ENCODE data around the gene MAGI2. TPM values are rescaled to one million over a fixed set of nuclear protein-coding genes. Genes with fewer than 3 reads are reported as not detected.

Gene MAGI2
- total RNA-seq, 1 donor from 2014 or later: 0.38 TPM

DNA sequence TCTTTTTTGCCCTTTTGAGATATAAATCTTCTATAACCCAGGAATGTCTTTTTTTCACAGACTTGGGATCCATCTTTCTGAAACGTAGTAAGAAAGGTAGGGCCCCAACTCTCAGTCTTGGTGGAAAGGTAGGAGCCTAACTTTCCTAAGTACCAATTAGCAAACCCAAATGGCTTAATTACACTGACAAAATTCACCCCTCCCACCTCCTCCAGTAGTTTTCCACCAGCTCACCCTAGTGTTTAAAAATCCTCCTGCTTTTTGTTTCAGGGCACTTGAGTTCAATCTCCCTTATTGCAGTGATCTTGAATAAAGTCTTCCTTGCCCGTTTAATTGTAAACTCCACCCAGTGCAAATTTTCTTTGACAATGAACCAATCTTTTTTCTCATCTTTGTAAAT is 1054.9 kb downstream of the MAGI2 start:
- H3K27ac Mint-ChIP-seq: no peak overlapping the region
- ChIA-PET CTCF (no interaction called here), POLR2A (no interaction called here)
- H3K27me3 Mint-ChIP-seq: no peaks in the 10 kb centered on the region
- no peaks in the 10 kb centered on the region for H3K4me1 Mint-ChIP-seq
- H3K4me3 Mint-ChIP-seq: no peak overlapping the region
- no peaks in the 10 kb centered on the region for H3K36me3 Mint-ChIP-seq (ENCODE audit: low read depth)
- no peaks in the 10 kb centered on the region for H3K9me3 Mint-ChIP-seq
- no peak for ATAC-seq (ENCODE audit: low read depth)
- intact Hi-C loops (cut with micrococcal nuclease): no loop called here
- no peak for DNase-seq
- TF ChIP-seq, protein P1, sequence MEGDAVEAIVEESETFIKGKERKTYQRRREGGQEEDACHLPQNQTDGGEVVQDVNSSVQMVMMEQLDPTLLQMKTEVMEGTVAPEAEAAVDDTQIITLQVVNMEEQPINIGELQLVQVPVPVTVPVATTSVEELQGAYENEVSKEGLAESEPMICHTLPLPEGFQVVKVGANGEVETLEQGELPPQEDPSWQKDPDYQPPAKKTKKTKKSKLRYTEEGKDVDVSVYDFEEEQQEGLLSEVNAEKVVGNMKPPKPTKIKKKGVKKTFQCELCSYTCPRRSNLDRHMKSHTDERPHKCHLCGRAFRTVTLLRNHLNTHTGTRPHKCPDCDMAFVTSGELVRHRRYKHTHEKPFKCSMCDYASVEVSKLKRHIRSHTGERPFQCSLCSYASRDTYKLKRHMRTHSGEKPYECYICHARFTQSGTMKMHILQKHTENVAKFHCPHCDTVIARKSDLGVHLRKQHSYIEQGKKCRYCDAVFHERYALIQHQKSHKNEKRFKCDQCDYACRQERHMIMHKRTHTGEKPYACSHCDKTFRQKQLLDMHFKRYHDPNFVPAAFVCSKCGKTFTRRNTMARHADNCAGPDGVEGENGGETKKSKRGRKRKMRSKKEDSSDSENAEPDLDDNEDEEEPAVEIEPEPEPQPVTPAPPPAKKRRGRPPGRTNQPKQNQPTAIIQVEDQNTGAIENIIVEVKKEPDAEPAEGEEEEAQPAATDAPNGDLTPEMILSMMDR (IDR thresholded peaks at IDR 0.05): no peak

DNA sequence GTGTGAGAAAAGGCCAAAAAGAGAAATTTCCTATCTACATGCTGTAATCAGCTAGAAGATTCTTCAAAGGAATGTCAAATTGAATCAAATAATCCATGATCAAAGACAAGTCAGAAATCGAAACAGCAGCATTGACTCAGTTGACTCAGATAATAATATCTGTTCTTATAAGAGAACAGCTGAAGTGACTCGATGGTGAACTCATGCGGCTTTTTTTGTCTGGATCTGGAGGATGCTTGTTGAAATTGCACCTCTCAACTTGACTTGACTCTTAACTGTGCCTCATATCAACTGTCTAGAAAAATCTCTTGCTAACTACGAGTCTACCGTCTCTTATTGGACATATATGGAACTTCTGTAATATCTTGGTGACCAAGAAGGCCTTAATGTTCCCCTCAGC is 1055.4 kb downstream of the MAGI2 start:
- CTCF ChIA-PET: no interaction called here
- no peak overlapping the region for H3K4me3 Mint-ChIP-seq
- H3K27me3 Mint-ChIP-seq: no peaks in the 10 kb centered on the region
- no peaks in the 10 kb centered on the region for H3K9me3 Mint-ChIP-seq
- H3K27ac Mint-ChIP-seq: no peak overlapping the region
- DNase-seq (no peak), ATAC-seq (ENCODE audit: low read depth) (no peak)
- POLR2A ChIA-PET: no interaction called here
- TF ChIP-seq, protein P1 (IDR thresholded peaks at IDR 0.05): no peak
- no peaks in the 10 kb centered on the region for H3K4me1 Mint-ChIP-seq
- intact Hi-C loops (cut with micrococcal nuclease): no loop called here
- H3K36me3 Mint-ChIP-seq (ENCODE audit: low read depth): no peaks in the 10 kb centered on the region

DNA sequence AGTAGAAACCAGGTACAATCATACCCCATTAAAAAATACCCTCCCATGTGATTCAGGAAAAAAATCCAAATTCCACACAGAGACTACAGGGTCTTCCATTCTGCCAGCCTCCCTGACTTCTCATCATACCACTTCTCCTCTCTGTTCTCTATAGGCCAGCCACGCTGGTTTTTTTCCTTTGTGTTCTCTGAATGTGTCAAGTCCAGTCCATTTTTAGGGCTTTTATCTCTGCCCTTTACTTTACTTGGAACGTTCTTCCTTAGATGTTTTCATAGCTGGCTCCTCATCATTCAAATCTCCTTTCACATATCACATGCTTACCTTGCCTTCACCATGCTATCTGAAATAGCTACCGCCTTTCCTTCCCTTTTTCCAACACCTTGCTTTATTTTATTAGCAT is 1057.3 kb downstream of the MAGI2 start:
- Mint-ChIP-seq H3K4me3 (no peak overlapping the region), H3K27me3 (no peaks in the 10 kb centered on the region), H3K9me3 (no peaks in the 10 kb centered on the region), H3K27ac (no peak overlapping the region), H3K36me3 (ENCODE audit: low read depth) (no peaks in the 10 kb centered on the region), H3K4me1 (no peaks in the 10 kb centered on the region)
- ChIA-PET POLR2A (no interaction called here), CTCF (no interaction called here)
- intact Hi-C loops (cut with micrococcal nuclease): no loop called here
- no peak for DNase-seq
- TF ChIP-seq, protein P1 (IDR thresholded peaks at IDR 0.05): no peak
- no peak for ATAC-seq (ENCODE audit: low read depth)

DNA sequence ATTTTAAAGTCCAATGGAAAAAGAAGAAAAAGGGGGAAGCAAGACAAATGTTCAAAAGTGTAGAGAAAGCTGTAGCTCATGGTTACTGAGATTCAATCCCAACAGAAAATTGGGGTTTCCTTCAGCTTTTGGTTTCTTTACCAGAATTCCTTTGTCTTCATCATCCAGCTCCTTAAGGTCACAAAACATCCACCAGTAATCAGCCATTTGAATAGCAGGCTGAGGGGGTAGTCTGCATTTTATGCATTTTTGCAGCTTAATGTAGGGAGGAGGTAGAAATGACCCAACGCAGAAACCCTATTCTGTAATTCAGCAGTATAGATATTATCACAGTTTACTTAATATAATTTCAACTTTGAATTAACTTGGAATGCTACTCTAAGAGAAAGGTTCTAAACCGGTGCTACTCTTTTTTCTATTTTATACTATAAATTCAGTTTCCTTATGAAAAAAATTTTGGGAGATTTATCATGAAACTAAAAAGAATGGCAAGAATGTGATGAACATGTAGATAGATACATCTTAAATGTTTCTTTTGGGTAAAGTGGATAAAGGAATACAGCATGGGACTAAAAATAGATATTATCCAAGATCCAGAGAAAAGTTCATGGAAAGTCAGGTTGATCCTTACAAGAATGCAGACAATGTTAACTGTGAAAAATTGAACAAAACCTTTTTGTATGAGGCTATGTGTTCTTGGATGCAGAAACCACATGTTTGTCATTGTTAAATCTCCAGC is 1058.0 kb downstream of the MAGI2 start:
- TF ChIP-seq, protein P1 (IDR thresholded peaks at IDR 0.05): no peak
- no peaks in the 10 kb centered on the region for H3K9me3 Mint-ChIP-seq
- H3K4me1 Mint-ChIP-seq: no peaks in the 10 kb centered on the region
- H3K36me3 Mint-ChIP-seq (ENCODE audit: low read depth): no peaks in the 10 kb centered on the region
- intact Hi-C loops (cut with micrococcal nuclease): no loop called here
- ATAC-seq (ENCODE audit: low read depth) (no peak), DNase-seq (no peak)
- H3K27ac Mint-ChIP-seq: no peak overlapping the region
- no peaks in the 10 kb centered on the region for H3K27me3 Mint-ChIP-seq
- POLR2A ChIA-PET: no interaction called here
- CTCF ChIA-PET: no interaction called here
- no peak overlapping the region for H3K4me3 Mint-ChIP-seq

DNA sequence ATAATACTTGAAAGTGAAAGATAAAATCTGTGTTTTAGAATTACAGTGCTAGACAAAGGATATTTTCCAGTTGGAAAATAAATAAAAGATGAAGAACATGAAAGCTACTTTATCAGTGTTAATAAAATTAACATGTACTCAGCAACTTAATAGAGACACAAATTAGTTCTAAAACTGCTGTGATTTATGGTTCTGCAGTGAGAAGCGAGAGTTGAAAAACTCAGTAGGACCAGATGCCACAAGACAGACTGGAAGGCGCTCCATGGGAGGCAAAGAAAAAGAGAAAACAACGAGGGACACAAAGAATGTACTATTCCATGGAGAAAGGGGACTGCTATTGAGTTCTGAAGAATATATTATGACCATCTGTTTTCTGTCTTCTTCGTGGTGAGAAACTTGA is 1064.4 kb downstream of the MAGI2 start:
- Mint-ChIP-seq H3K27me3 (no peaks in the 10 kb centered on the region), H3K27ac (no peak overlapping the region), H3K9me3 (peaks cover 4% of the 10 kb centered on the region), H3K4me3 (no peak overlapping the region), H3K36me3 (ENCODE audit: low read depth) (no peaks in the 10 kb centered on the region), H3K4me1 (no peaks in the 10 kb centered on the region)
- no peak for DNase-seq
- no peak for ATAC-seq (ENCODE audit: low read depth)
- CTCF ChIA-PET: no interaction called here
- intact Hi-C loops (cut with micrococcal nuclease): no loop called here
- POLR2A ChIA-PET: no interaction called here
- TF ChIP-seq, protein P1 (IDR thresholded peaks at IDR 0.05): no peak

Measured in activated B cell treated with CpG ODN at 0.5 μM for 24 hours (primary cell).